Pons (tissue), 1 donor: ENCODE results near the gene SCG3.

Source experiments
- DNase-seq: peaks from one replicate; pipeline ENCODE4 v3.0.0-alpha.2; 2016; ENCODE audit warnings: low spot score

SCG3 gene

GRCh38 chr15:51727141-51727897 lies 46.0 kb downstream of the SCG3 start:
- no peak for DNase-seq

- peak; percentile 88 for DNase-seq
Measured at GRCh38 chr15:51731549-51732267, 50.4 kb downstream of the SCG3 start.

DNA sequence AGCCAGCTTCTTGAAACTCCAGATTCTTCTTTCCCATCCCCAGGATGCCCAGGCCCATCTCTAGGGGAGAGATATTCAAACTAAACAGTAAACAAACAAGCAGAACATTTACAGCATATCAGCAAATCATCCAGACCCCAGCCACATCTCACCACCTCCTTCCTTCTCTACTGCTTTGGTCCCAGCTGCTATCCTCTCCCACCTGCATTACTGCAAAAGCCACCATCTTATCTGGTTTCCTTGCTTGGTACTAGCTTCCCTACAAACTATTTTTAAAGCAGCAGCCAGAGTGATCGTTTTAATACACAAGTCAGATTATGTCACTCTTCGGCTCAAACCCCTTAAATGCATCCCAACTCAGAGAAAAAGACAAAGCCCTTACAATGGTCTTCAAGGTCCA lies 51.3 kb downstream of the SCG3 start:
- no peak for DNase-seq

- no peak for DNase-seq
Measured at GRCh38 chr15:51735228-51736010, 54.1 kb downstream of the SCG3 start.

GRCh38 chr15:51736069-51736468 lies 54.8 kb downstream of the SCG3 start:
- DNase-seq: no peak

DNA sequence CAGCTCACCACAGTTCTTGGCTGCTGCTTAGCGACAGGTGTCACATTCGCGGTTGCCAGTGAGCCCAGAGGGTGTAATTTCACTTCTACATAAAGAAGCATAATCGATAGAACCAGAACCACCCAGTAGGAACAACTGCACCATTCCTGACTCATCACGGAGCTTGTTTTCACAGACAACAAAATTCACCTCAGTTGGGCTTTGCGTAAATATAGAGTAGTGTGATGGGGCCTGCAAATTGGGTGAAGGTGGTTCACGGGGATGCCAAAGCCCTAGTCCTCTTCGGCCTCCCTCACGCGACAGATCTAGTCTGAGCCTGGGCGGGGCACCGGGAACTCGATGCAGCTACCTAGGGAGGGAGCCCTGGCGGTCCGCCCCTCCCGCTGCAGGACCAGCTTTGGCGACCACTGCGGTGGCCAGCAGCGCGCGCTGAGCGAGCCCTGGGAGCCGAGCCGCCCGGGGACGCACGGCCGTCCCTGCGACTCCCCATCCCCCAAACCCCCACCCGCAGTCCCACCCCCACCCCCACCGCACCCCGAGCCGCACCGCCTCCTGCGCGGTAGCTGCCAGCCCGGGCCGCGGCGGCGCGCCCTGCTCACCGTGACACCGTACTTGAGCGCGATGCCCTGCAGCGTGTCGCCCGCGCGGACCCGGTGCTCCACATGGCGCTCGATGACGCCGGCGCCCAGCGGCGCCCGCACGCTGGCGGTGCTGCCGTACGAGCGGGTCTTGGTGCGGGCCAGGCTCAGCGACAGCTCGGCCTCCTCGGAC lies 55.6 kb downstream of the SCG3 start:
- no peak for DNase-seq

GRCh38 chr15:51737522-51738305 lies 56.4 kb downstream of the SCG3 start, which contains the start of gene LYSMD2:
Gene LYSMD2, minus strand, starts transcription at chr15:51737655. Its CDS starts 33 bp downstream, at chr15:51737622.
- DNase-seq: peak; percentile 62

DNA sequence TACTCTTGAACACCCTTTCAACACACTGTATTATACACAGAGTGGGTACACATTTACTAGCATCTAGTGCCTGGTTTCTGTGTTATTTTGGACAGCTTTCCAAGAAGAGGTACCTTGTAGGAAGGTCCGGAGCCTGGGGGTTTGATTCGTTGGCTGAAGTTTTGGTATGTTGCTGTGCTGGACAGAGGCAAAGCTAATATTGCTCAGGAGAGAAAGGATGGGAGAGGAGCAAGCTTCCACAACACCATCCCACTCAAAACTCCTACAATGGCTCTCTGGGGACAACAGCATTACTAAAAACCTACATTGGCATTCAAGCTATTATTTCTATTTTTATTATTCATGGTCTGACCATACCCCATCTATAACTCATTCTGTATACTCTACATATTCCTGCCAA lies 57.2 kb downstream of the SCG3 start:
- DNase-seq: no peak

DNA sequence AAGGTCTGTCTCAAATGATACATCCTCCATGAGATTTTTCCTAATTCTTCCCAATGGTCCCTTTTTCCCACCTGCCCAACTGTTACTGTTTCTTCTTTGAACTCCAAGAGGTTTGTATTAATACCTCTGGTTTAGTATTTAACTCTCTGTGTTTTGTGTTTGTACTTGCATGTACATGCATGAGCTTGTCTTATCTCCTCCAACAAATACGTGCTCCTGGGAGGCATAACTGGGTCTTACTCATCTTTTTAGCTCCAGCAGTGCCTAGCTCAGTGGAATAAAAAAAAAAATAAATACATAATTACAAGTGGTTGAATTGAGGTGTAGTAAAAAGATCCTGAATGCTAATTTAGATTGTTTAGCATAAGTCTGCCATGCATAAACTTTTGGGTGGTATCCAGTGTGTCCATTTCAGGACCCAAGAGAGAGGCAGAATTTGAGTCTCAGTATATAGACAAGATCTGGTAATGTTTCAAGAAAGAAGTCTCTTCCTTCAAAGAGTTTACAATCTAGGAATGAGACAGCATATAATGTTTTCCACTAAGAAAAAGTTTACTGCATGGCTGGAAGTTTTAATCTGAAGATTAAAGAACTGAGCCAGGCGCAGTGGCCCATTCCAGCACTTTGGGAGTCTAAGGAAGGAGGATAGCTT lies 57.9 kb downstream of the SCG3 start:
- DNase-seq: no peak

DNA sequence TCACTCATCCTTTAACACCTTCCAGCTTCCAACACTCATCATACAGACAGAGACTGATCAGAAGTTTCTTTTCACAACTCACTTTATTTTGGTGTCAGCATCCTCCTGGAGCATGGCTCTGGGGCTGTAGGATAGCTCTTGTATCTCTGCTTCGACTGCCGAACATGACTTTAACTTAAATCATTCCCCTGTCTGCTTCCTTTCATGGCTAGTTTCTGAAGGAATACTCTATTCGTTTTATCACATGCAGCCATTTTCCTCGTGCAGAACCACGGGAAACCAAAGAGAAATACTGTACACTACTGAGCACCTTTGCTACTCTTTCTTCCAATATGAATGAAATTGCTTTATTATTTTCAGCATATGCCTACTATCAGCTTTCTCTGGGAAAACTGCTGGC lies 68.0 kb downstream of the SCG3 start:
- no peak for DNase-seq

DNA sequence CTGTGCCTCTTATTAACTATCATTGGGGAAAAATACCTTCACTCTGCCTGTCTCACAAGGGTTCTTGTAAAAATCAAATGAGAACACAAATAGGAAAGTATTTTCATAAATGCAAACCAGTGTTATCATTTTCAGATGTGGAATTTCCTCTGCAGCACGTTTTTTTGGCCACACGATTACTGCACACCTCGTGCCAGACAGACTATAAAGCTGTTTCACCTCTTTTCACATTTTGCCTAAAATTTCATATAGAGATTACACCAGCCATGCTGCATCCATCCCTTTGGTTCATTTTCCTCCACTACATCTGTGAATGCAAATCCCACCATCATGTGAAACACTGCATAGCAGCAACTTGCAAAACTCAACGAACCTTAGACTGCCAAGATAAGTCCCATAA lies 68.9 kb downstream of the SCG3 start:
- no peak for DNase-seq

GRCh38 chr15:51750792-51751696 lies 69.7 kb downstream of the SCG3 start, which contains the start of gene TMOD2:
Gene TMOD2, plus strand, starts transcription at chr15:51751597. Its CDS starts 14,845 bp downstream, at chr15:51766442.
- DNase-seq: no peak

DNA sequence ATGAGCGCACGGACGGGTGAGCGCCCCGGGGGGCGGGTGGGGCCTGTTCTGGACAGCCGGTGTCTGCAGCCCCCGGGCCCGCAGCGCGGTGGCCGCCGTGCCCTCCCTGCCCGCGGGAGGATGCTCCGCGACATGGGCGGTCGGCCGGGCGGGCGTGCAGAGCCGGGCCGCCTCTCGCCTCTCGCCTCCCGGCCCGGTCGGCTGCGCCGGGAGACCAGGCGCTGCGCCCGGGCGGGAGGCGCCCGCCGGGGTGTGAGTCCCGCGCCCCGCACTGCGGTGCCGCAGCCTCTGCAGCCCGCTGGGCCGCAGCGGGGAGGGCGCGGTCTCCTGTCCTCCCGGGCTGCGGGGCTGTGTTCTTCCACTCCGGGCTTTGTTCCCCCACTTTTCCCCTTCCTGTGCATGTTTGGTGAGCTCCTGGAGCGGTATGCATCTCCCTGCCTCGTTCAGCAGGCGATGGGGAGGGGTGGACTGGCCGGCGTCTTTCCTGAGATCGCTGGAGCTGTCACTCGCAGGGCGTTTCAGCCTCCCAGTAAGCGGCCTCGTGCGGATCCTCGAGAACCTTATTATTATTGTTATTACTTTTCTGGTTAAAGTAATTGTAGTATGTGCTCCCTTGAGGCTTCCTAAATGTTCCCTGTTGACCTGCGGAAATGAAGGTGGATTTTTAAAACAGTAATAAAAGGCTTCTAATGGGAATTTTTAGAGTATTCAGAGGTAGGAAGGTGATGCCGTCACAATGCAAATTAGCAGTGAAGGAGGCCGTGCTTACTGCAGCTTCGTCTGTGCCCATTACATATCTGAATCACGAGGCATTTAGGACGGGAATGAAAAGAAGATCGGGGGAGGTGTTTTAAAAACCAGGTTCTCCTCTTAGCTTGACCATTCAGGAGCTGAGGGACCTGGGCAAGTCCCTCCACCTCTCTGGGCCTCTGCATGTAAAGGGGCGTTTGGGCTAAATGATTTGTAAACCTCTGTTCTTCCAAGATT lies 70.7 kb downstream of the SCG3 start:
- DNase-seq: no peak

DNA sequence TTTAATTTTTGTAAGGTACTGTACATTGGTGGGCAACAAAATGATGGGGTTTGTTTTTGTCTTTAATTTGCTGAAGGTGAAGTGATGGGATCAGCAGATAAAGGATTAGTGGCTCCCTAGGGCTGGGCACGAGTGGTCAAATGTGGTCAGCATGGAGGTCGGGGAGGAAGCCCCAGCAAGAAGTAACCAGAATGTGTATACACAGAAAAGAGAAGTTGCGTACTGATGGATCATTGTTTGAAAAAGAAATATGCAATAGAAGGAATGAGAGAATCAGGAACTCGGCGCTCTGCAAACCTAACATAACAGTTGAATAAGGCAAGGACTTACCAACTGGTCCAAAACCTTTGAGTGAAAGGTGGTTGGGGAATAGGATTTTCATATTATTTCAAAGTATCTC lies 71.6 kb downstream of the SCG3 start:
- peak; percentile 36 for DNase-seq

DNA sequence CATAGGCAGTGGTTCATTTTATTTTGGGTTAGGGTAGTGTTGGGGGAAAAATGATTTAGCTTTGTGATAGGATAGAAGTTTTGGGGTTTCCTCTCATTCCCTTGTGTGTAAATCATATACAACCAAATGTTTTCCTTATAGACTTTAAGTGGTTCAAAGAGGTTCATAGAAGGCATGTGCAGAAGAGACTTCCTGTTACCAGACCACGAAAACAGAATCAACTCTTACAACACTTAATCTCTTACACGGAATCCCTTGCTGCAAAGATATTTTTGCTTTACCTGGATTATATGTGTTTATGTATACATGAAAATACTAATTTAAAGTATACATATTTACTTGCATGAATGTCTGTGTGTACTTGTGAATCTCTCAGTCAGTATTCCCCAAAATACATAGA lies 73.0 kb downstream of the SCG3 start:
- no peak for DNase-seq

- DNase-seq: no peak
Measured at GRCh38 chr15:51755790-51756189, 74.5 kb downstream of the SCG3 start.

DNA sequence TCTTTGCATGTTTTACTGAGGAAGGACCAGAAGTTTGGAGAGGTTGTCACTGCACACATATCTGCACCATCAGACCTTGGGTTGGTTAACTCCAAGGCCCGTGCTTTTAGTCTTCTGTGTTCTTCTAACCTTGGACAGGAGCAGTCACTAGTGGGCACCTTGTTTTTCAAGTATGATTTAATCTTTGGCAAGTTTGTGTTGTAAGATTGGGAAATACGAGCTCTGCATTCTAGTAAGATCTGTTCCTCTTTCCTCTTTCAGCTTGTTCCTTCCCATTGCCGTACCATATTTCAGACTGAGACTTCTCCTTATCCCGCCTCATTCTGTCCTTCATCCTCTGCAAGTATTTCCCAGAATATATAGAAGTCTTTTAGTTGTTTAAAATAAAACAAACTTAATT lies 75.2 kb downstream of the SCG3 start:
- peak; percentile 56 for DNase-seq

DNA sequence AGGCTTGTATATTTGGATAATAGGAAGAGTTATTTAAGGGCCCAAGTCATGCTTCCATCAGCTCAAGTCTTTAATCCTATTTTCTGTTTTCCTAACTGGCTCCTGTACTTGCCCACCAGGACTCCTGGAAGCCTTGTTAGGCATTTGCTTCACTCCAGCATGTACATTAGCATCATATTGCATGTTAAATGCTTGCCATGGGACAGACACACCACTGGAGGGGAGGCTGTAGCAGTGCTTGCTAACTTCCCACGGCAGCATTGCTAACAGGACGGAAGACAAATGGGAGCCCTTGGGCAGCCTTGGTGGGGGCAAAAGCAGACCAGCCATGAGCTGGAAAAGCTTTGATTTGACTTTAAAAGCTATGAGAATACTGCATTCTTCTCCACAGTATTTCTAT lies 76.1 kb downstream of the SCG3 start:
- no peak for DNase-seq
